B cell (primary cell): ENCODE measurements around the gene QRSL1. TPM values are rescaled to one million over a fixed set of nuclear protein-coding genes. Genes with fewer than 3 reads are reported as not detected.

Source experiments
- ATAC-seq: fragments of 200-7000 bp; cut with Tn5 transposase; one replicate; pipeline ENCODE4 v1.10.0; 2021; ENCODE audit warnings: low read depth, mild to moderate bottlenecking, moderate number of reproducible peaks, moderate library complexity
- CTCF ChIA-PET: fragments of 350-600 bp; sonication (Branson Sonifier 250); formaldehyde crosslinking; loops from one replicate; lab custom pipeline; 2021; ENCODE audit warnings: antibody characterized with exemption, inconsistent platforms; lab: Charles Lee
- POLR2A ChIA-PET: fragments of 350-600 bp; sonication (Branson Sonifier 250); formaldehyde crosslinking; loops from one replicate; lab custom pipeline; 2021; ENCODE audit warnings: antibody characterized with exemption; lab: Charles Lee
- DNase-seq: peaks from one replicate; pipeline ENCODE4 v3.0.0; 2013
- H2AFZ ChIP-seq: 2 replicates; pipeline ENCODE4 v1.6.1; 2012; ENCODE audit warnings: mild to moderate bottlenecking, low read depth, low read length; ENCODE audit not compliant: insufficient read depth, poor library complexity, severe bottlenecking
- H3K27ac ChIP-seq, 2 donors: 1 replicate in 1 of 2; 2 replicates in 1 of 2; pipeline ENCODE4 v1.5.1; 2012 to 2013; ENCODE audit warnings: low read length in 2 of 2, mild to moderate bottlenecking in 2 of 2, moderate library complexity in 1 of 2
- H3K27me3 ChIP-seq, 4 experiments: fragments of 200-600 bp in 1 of 4; sonication (generic) in 1 of 4; replicated peaks in 1 of 4; 1 replicate in 2 of 4; 2 replicates in 2 of 4; pipeline versions ENCODE4 v1.6.1 to v1.7.0; 2013 to 2016; ENCODE audit warnings: low read length in 3 of 4, mild to moderate bottlenecking in 2 of 4, mixed read lengths in 1 of 4, moderate library complexity in 1 of 4; ENCODE audit not compliant: insufficient read depth in 4 of 4, control insufficient read depth in 3 of 4; ENCODE audit errors: control extremely low read depth in 1 of 4
- H3K36me3 ChIP-seq, 2 experiments: replicated peaks in 1 of 2; 1 replicate in 1 of 2; 2 replicates in 1 of 2; pipeline versions ENCODE4 v1.6.1 to v1.7.1; 2013; ENCODE audit warnings: low read length in 1 of 2; ENCODE audit not compliant: insufficient read depth in 2 of 2, control insufficient read depth in 1 of 2; ENCODE audit errors: control extremely low read depth in 1 of 2, extremely low read depth in 1 of 2
- H3K4me1 ChIP-seq, 2 donors: fragments of 200-600 bp in 1 of 2; sonication (generic) in 1 of 2; 1 replicate in 1 of 2; 2 replicates in 1 of 2; pipeline versions ENCODE4 v1.5.1 to v1.6.1; 2013 to 2017; ENCODE audit warnings: low read length in 2 of 2; ENCODE audit not compliant: control insufficient read depth in 2 of 2, insufficient read depth in 2 of 2
- H3K4me2 ChIP-seq: replicated peaks from 2 replicates; pipeline ENCODE3; 2012; ENCODE audit warnings: mild to moderate bottlenecking, low read depth, low read length; ENCODE audit not compliant: poor library complexity, severe bottlenecking
- H3K4me3 ChIP-seq, 5 experiments: fragments of 200-600 bp in 1 of 5; sonication (generic) in 1 of 5; 1 replicate in 3 of 5; 2 replicates in 2 of 5; pipeline versions ENCODE4 v1.5.1 to v1.7.0; 2011 to 2016; ENCODE audit warnings: low read length in 4 of 5, mild to moderate bottlenecking in 4 of 5, low read depth in 2 of 5, control low read depth in 1 of 5, moderate library complexity in 1 of 5; ENCODE audit not compliant: insufficient read depth in 1 of 5; ENCODE audit errors: control extremely low read depth in 1 of 5, extremely low read depth in 1 of 5
- H3K79me2 ChIP-seq: fragments of 200-600 bp; sonication (generic); one replicate; pipeline ENCODE4 v1.6.0; 2016; ENCODE audit warnings: low read length; ENCODE audit not compliant: control insufficient read depth, insufficient read depth
- H3K9ac ChIP-seq: fragments of 200-600 bp; sonication (generic); 2 replicates; pipeline ENCODE4 v1.6.1; 2017; ENCODE audit warnings: mild to moderate bottlenecking, low read length, moderate library complexity
- H3K9me3 ChIP-seq, 3 donors: one replicate each; pipeline versions ENCODE4 v1.6.1 to v1.7.1; 2013; ENCODE audit warnings: low read length in 2 of 3; ENCODE audit not compliant: control insufficient read depth in 2 of 3, insufficient read depth in 1 of 3; ENCODE audit errors: control extremely low read depth in 1 of 3
- H4K20me1 ChIP-seq: 2 replicates; pipeline ENCODE4 v1.6.0; 2012; ENCODE audit warnings: mild to moderate bottlenecking, low read length; ENCODE audit not compliant: insufficient read depth, control insufficient read depth, poor library complexity, severe bottlenecking
- H3K27ac Mint-ChIP-seq: one replicate; pipeline ENCODE4 v1.8.0; 2021; ENCODE audit warnings: mixed read lengths
- H3K27me3 Mint-ChIP-seq: one replicate; pipeline ENCODE4 v1.8.0; 2021; ENCODE audit warnings: mixed read lengths
- H3K4me1 Mint-ChIP-seq: one replicate; pipeline ENCODE4 v1.8.0; 2021; ENCODE audit warnings: mixed read lengths
- H3K4me3 Mint-ChIP-seq: one replicate; pipeline ENCODE4 v1.8.0; 2021; ENCODE audit warnings: mixed read lengths
- H3K9me3 Mint-ChIP-seq: one replicate; pipeline ENCODE4 v1.8.0; 2022; ENCODE audit warnings: mixed read lengths; ENCODE audit not compliant: insufficient read depth
- EZH2 ChIP-seq: IDR thresholded peaks from 2 replicates; pipeline ENCODE4 v1.6.1; 2012; ENCODE audit warnings: borderline replicate concordance, low read depth, mild to moderate bottlenecking, moderate library complexity, low read length; ENCODE audit not compliant: insufficient read depth, poor library complexity, severe bottlenecking
- WGBS: methylation state at CpG from one replicate; pipeline ENCODE4 v1.1.5; 2013; ENCODE audit warnings: missing lambda C conversion rate; ENCODE audit not compliant: insufficient coverage; 5-methylcytosine and 5-hydroxymethylcytosine counted together
- intact Hi-C: fragments of 100-400 bp; cut with micrococcal nuclease; formaldehyde crosslinking; loops from one replicate; pipeline ENCODE4 v1.10.0; 2022
- polyA plus RNA-seq: library from polyadenylated mRNA; depleted of rRNA; stranded (reverse); fragments of >200 nt; gene quantifications from 2 replicates; pipeline ENCODE4 v1.2.3, GENCODE V29; 2012
- total RNA-seq, 2 donors: library from RNA; stranded (reverse); fragments of 120-200 nt in 1 of 2; gene quantifications; 1 replicate in 1 of 2; 2 replicates in 1 of 2; pipeline versions ENCODE4 v1.2.3 to v1.2.4, GENCODE V29; 2013 to 2022
- TF ChIP-seq, protein P1 (sequence below): fragments of 200-600 bp; IDR thresholded peaks from one replicate; pipeline ENCODE4 v1.8.0; 2022; ENCODE audit warnings: antibody characterized with exemption, mild to moderate bottlenecking

Gene QRSL1
- total and polyA plus RNA-seq, 2 donors (not counting 1 experiment from before 2014, with no cell fraction given), result 36.9 to 38.5 TPM

DNA sequence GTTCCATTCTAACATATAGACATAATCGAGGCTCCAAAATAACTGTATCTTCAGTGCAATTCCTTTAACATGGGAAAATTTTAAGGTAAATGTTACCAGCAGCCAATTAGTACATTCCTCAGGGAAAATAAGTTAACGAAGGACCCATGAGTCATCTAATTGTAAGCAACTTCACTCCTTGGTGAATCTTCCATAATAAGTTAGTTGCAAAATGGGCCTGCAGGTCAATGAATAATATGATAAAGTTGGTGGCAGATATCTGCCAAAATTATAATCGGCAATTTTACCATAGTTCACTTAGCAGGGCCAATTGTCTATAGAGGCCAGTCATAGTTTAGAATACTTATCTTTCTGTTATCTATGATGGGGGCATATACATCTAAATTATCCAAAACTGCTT lies 42.3 kb downstream of the QRSL1 start:
- Mint-ChIP-seq H3K4me1 (peaks cover 38% of the 10 kb centered on the region), H3K9me3 (no peaks in the 10 kb centered on the region), H3K27me3 (no peaks in the 10 kb centered on the region), H3K27ac (no peak overlapping the region), H3K4me3 (no peak overlapping the region)
- peaks cover 0 to 18% (median 0%) of the 10 kb centered on the region in 3 donors for H3K9me3 ChIP-seq
- CTCF ChIA-PET, result no interaction called here
- H3K9ac ChIP-seq, result no peak overlapping the region
- peaks cover 4% of the 10 kb centered on the region for H3K79me2 ChIP-seq
- WGBS, result no CpG with 5 or more reads among the region's 3 CpGs
- POLR2A ChIA-PET, result no interaction called here
- intact Hi-C loops, result no loop called here
- no peak overlapping the region for H2AFZ ChIP-seq
- no peak for ATAC-seq
- peaks cover 18 to 19% of the 10 kb centered on the region in 2 donors for H3K4me1 ChIP-seq
- no peaks in the 10 kb centered on the region for H3K36me3 ChIP-seq
- DNase-seq, result no peak
- no peaks in the 10 kb centered on the region for H4K20me1 ChIP-seq
- H3K4me3 ChIP-seq, result no peak overlapping the region
- H3K27me3 ChIP-seq, result no peaks in the 10 kb centered on the region
- peak overlapping the region in 1 of 2 donors; percentile 9 for H3K27ac ChIP-seq
- H3K4me2 ChIP-seq, result no peak overlapping the region
- no peak for TF ChIP-seq EZH2
- TF ChIP-seq, protein P1, sequence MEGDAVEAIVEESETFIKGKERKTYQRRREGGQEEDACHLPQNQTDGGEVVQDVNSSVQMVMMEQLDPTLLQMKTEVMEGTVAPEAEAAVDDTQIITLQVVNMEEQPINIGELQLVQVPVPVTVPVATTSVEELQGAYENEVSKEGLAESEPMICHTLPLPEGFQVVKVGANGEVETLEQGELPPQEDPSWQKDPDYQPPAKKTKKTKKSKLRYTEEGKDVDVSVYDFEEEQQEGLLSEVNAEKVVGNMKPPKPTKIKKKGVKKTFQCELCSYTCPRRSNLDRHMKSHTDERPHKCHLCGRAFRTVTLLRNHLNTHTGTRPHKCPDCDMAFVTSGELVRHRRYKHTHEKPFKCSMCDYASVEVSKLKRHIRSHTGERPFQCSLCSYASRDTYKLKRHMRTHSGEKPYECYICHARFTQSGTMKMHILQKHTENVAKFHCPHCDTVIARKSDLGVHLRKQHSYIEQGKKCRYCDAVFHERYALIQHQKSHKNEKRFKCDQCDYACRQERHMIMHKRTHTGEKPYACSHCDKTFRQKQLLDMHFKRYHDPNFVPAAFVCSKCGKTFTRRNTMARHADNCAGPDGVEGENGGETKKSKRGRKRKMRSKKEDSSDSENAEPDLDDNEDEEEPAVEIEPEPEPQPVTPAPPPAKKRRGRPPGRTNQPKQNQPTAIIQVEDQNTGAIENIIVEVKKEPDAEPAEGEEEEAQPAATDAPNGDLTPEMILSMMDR, result no peak

GRCh38 chr6:106674541-106675229 lies 45.3 kb downstream of the QRSL1 start:
- CTCF ChIA-PET, result interaction anchor here (0.6 kb wide), 1 partner anchor 108 kb away, joined by 3 read pairs; no protein-coding TSS in a partner anchor
- H3K27me3 ChIP-seq, result no peaks in the 10 kb centered on the region
- no peaks in the 10 kb centered on the region for H3K27me3 Mint-ChIP-seq
- H3K4me1 ChIP-seq, result peaks cover 13 to 14% of the 10 kb centered on the region in 2 donors
- no peak overlapping the region for H3K4me2 ChIP-seq
- H3K4me1 Mint-ChIP-seq, result peaks cover 33% of the 10 kb centered on the region
- no peak for DNase-seq
- no peaks in the 10 kb centered on the region for H3K9me3 Mint-ChIP-seq
- no peak overlapping the region for H3K27ac ChIP-seq
- POLR2A ChIA-PET, result no interaction called here
- no peak overlapping the region for H2AFZ ChIP-seq
- H3K9ac ChIP-seq, result no peak overlapping the region
- peaks cover 0 to 14% (median 0%) of the 10 kb centered on the region in 3 donors for H3K9me3 ChIP-seq
- no peaks in the 10 kb centered on the region for H4K20me1 ChIP-seq
- no peak for ATAC-seq
- H3K79me2 ChIP-seq, result peaks cover 4% of the 10 kb centered on the region
- TF ChIP-seq, protein P1, result no peak
- H3K27ac Mint-ChIP-seq, result peak overlapping the region; percentile 22
- intact Hi-C loops, result no loop called here
- H3K36me3 ChIP-seq, result peaks cover 0 to 1% of the 10 kb centered on the region in 2 experiments
- no peak overlapping the region for H3K4me3 ChIP-seq
- H3K4me3 Mint-ChIP-seq, result no peak overlapping the region
